Nephron progenitor cell (in vitro differentiated cells): ENCODE results near the gene KCNK1.
"Not testable (repeated sequence)": the region's sequence is repeated elsewhere in the genome, so short reads cannot be mapped to it uniquely, and the experiment has no call there.

Experiments
- DNase-seq: peaks from one replicate; pipeline ENCODE4 v3.0.0; 2021
- H3K27ac Mint-ChIP-seq: 2 replicates; pipeline ENCODE4 v1.8.0; 2021; ENCODE audit warnings: mild to moderate bottlenecking, moderate library complexity, mixed read lengths
- H3K27me3 Mint-ChIP-seq: 2 replicates; pipeline ENCODE4 v1.8.0; 2021; ENCODE audit warnings: mild to moderate bottlenecking, low read depth, mixed read lengths; ENCODE audit not compliant: poor library complexity
- H3K36me3 Mint-ChIP-seq: 2 replicates; pipeline ENCODE4 v1.8.0; 2021; ENCODE audit warnings: low read depth, mixed read lengths
- H3K4me1 Mint-ChIP-seq: 2 replicates; pipeline ENCODE4 v1.8.0; 2021; ENCODE audit warnings: mixed read lengths
- H3K4me3 Mint-ChIP-seq: 2 replicates; pipeline ENCODE4 v1.8.0; 2021; ENCODE audit warnings: mild to moderate bottlenecking, moderate library complexity, mixed read lengths
- H3K9me3 Mint-ChIP-seq: 2 replicates; pipeline ENCODE4 v1.8.0; 2021; ENCODE audit warnings: mild to moderate bottlenecking, moderate library complexity, mixed read lengths
- CTCF ChIP-seq: fragments of 200-600 bp; sonication (generic); IDR thresholded peaks from 2 replicates; pipeline ENCODE4 v1.5.0; 2021; ENCODE audit warnings: antibody characterized with exemption

Gene KCNK1

GRCh38 chr1:233617025-233617424 lies 3.1 kb downstream of the KCNK1 start:
- peaks cover 75% of the 10 kb centered on the region for H3K27me3 Mint-ChIP-seq
- no peaks in the 10 kb centered on the region for H3K9me3 Mint-ChIP-seq
- no peaks in the 10 kb centered on the region for H3K36me3 Mint-ChIP-seq
- H3K27ac Mint-ChIP-seq: no peak overlapping the region
- no peak overlapping the region for H3K4me3 Mint-ChIP-seq
- peaks cover 21% of the 10 kb centered on the region for H3K4me1 Mint-ChIP-seq
- TF ChIP-seq CTCF: no peak
- no peak for DNase-seq

DNA sequence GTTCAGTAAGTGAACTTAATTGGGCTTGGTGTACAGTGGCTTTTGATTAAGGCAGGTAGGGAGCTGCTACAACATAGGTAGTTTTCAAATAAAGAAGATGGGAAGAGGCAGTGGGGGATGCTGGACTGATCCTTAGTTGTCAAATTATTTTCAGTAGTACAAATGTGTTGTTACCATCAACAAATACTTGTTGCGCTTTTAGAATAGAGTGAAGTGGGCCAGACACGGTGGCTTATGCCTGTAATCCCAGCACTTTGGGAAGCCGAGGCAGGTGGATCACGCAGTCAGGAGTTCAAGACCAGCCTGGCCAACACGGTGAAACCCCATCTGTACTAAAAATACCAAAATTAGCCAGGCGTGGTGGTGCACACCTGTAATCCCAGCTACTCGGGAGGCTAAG lies 5.5 kb downstream of the KCNK1 start:
- H3K4me1 Mint-ChIP-seq: peaks cover 13% of the 10 kb centered on the region
- H3K36me3 Mint-ChIP-seq, H3K27ac Mint-ChIP-seq, H3K4me3 Mint-ChIP-seq, DNase-seq, H3K9me3 Mint-ChIP-seq: not testable (repeated sequence)
- peaks cover 58% of the 10 kb centered on the region for H3K27me3 Mint-ChIP-seq

- H3K9me3 Mint-ChIP-seq: no peaks in the 10 kb centered on the region
Observed at GRCh38 chr1:233620065-233620464, 6.2 kb downstream of the KCNK1 start.

DNA sequence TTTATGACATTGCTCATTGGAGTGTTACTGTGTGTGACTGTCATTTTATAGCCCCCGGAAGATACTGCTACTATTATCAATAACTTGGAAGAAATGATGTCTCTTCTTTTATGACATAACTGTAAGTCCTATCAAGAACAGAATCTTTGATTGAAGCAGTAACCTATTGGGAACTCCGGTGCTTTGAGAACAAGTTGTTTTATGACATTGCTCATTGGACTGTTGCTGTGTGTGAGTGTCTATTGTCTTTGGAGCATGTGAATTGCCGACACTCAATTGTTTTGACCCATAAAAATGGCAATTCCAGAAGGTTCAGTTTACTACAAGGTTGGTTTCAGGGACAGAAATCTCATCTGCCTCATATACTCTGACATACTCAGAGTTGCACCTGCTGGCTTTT lies 8.0 kb downstream of the KCNK1 start:
- no peak for DNase-seq
- Mint-ChIP-seq H3K27me3 (peaks cover 33% of the 10 kb centered on the region), H3K4me3 (no peak overlapping the region), H3K4me1 (no peaks in the 10 kb centered on the region), H3K36me3 (no peaks in the 10 kb centered on the region), H3K27ac (no peak overlapping the region), H3K9me3 (no peaks in the 10 kb centered on the region)
- no peak for TF ChIP-seq CTCF

More at GRCh38 chr1:233620065-233620464, 6.2 kb downstream of the KCNK1 start:
- DNase-seq: no peak
- H3K27ac Mint-ChIP-seq: no peak overlapping the region
- peaks cover 9% of the 10 kb centered on the region for H3K4me1 Mint-ChIP-seq
- H3K36me3 Mint-ChIP-seq: no peaks in the 10 kb centered on the region
- TF ChIP-seq CTCF: no peak
- peaks cover 51% of the 10 kb centered on the region for H3K27me3 Mint-ChIP-seq
- H3K4me3 Mint-ChIP-seq: no peak overlapping the region

- Mint-ChIP-seq H3K9me3 (no peaks in the 10 kb centered on the region), H3K27ac (no peak overlapping the region), H3K36me3 (no peaks in the 10 kb centered on the region), H3K27me3 (peaks cover 16% of the 10 kb centered on the region), H3K4me3 (no peak overlapping the region), H3K4me1 (no peaks in the 10 kb centered on the region)
- no peak for TF ChIP-seq CTCF
- no peak for DNase-seq
Observed at GRCh38 chr1:233624289-233624688, 10.4 kb downstream of the KCNK1 start.

DNA sequence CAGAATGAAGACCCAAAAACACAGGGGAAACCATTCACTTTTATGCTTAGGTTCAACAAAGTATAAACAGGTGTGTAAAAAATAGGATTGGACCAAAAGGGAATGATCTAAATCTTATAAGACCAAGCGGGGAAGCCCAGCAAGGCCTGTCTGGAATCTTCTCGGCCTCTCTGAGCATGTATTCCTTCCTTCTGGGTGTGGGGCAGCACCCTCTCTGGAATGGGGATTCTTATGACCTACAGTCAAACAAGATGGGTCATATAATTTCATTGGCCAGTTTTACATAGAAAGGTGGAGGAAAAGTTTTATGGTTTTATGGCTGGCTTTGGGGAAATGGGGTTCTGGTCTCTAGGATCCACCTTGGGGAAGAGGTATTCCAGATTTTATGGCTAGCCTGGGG lies 11.2 kb downstream of the KCNK1 start:
- H3K4me1 Mint-ChIP-seq: no peaks in the 10 kb centered on the region
- H3K9me3 Mint-ChIP-seq: no peaks in the 10 kb centered on the region
- no peak overlapping the region for H3K27ac Mint-ChIP-seq
- H3K36me3 Mint-ChIP-seq: no peaks in the 10 kb centered on the region
- no peak for TF ChIP-seq CTCF
- H3K27me3 Mint-ChIP-seq: peaks cover 16% of the 10 kb centered on the region
- DNase-seq: no peak
- H3K4me3 Mint-ChIP-seq: no peak overlapping the region
